Limb (tissue), 2 donors: ENCODE data around the gene TK1.

Experiments used
- DNase-seq, 2 donors: peaks; one replicate each; pipeline ENCODE4 v3.0.0-alpha.2; 2016; ENCODE audit errors: extremely low spot score in 2 of 2

The TK1 gene

GRCh38 chr17:78219396-78220150, 32.7 kb upstream of the TK1 start:
- no peak for DNase-seq

- DNase-seq, result no peak
These were observed 27.8 kb upstream of the TK1 start for GRCh38 chr17:78214706-78215061.

GRCh38 chr17:78214016-78214705, 27.3 kb upstream of the TK1 start, which contains the start of gene BIRC5:
Gene BIRC5 (plus strand): TSS chr17:78214253. CDS start chr17:78214317, 64 bp downstream.
- peak; percentile 88 to 93 for DNase-seq

GRCh38 chr17:78211032-78211431, 24.2 kb upstream of the TK1 start:
- no peak for DNase-seq

GRCh38 chr17:78210111-78210510, 23.3 kb upstream of the TK1 start:
- DNase-seq, result no peak

- DNase-seq, result no peak
These were observed 21.6 kb upstream of the TK1 start for GRCh38 chr17:78208486-78208885.

GRCh38 chr17:78206298-78206697, 19.4 kb upstream of the TK1 start:
- DNase-seq, result no peak

GRCh38 chr17:78205124-78205775, 18.4 kb upstream of the TK1 start:
- DNase-seq, result no peak

GRCh38 chr17:78204387-78205123, 17.7 kb upstream of the TK1 start:
- no peak for DNase-seq

GRCh38 chr17:78202666-78203065, 15.8 kb upstream of the TK1 start:
- DNase-seq, result no peak

GRCh38 chr17:78200451-78200850, 13.6 kb upstream of the TK1 start:
- DNase-seq, result no peak

- DNase-seq, result no peak
These were observed 10.4 kb upstream of the TK1 start for GRCh38 chr17:78197147-78197832.

- no peak for DNase-seq
These were observed 9.9 kb upstream of the TK1 start for GRCh38 chr17:78196716-78197115.

- peak in 1 of 2 donors; percentile 30 for DNase-seq
These were observed 716 bp downstream of the TK1 start for GRCh38 chr17:78185981-78186691.

GRCh38 chr17:78184868-78185267, 2.0 kb downstream of the TK1 start:
- DNase-seq, result no peak

GRCh38 chr17:78184351-78184750, 2.5 kb downstream of the TK1 start:
- peak in 1 of 2 donors; percentile 29 for DNase-seq

GRCh38 chr17:78183916-78184315, 2.9 kb downstream of the TK1 start:
- no peak for DNase-seq

GRCh38 chr17:78182504-78182903, 4.3 kb downstream of the TK1 start:
- DNase-seq, result no peak

- no peak for DNase-seq
These were observed 6.3 kb downstream of the TK1 start for GRCh38 chr17:78180508-78180907.

- DNase-seq, result no peak
These were observed 6.8 kb downstream of the TK1 start for GRCh38 chr17:78180083-78180482.

- DNase-seq, result no peak
These were observed 7.5 kb downstream of the TK1 start for GRCh38 chr17:78179372-78179771.
